Stimulated activated naive CD8-positive, alpha-beta T cell treated with anti-CD3 and anti-CD28 coated beads, Interleukin-15, amount 100 ng/mL, for 72 hours (primary cell): ENCODE results near the gene CEP72.
"Not testable (repeated sequence)": the region's sequence is repeated elsewhere in the genome, so short reads cannot be mapped to it uniquely, and the experiment has no call there.

Experiments used
- ATAC-seq: fragments of 150-1000 bp; cut with Tn5 transposase; 2 replicates; pipeline ENCODE4 v1.10.0; 2021; ENCODE audit warnings: mild to moderate bottlenecking, moderate library complexity
- DNase-seq, 2 donors: peaks; one replicate each; pipeline ENCODE4 v3.0.0; 2021 to 2022
- H3K27ac Mint-ChIP-seq, 2 donors: one replicate each; pipeline ENCODE4 v1.8.0; 2022; ENCODE audit warnings: mild to moderate bottlenecking in 2 of 2, mixed read lengths in 2 of 2, moderate library complexity in 2 of 2
- H3K27me3 Mint-ChIP-seq: one replicate; pipeline ENCODE4 v1.8.0; 2022; ENCODE audit warnings: mixed read lengths
- H3K4me1 Mint-ChIP-seq: one replicate; pipeline ENCODE4 v1.8.0; 2022; ENCODE audit warnings: mild to moderate bottlenecking, mixed read lengths
- H3K4me3 Mint-ChIP-seq, 2 donors: one replicate each; pipeline ENCODE4 v1.8.0; 2022; ENCODE audit warnings: mild to moderate bottlenecking in 2 of 2, mixed read lengths in 2 of 2, moderate library complexity in 1 of 2
- H3K9me3 Mint-ChIP-seq, 2 donors: one replicate each; pipeline ENCODE4 v1.8.0; 2022; ENCODE audit warnings: mixed read lengths in 2 of 2

CEP72 gene

DNA sequence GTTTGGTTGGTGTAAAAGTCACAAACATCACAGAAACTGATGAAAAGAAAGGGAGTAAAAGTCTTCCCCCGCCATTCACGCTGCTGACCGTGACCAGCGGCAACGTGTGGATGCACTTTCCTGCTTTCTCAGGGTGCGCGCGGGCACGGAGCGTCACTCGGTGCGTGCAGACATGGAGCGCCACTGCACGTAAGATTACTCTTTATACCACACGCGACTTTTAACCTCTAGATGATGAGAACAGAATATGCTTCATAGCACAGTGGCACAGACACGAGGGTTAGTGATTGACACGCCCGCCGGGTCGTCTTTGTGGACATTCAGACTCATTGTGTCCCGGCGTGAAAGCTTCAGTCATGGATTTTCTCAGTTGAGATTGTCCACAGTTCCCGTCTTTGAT, 15.7 kb downstream of the CEP72 start:
- Mint-ChIP-seq H3K27ac (no peak overlapping the region), H3K4me1 (no peaks in the 10 kb centered on the region), H3K4me3 (no peak overlapping the region), H3K27me3 (no peaks in the 10 kb centered on the region), H3K9me3 (no peaks in the 10 kb centered on the region)
- no peak for DNase-seq
- no peak for ATAC-seq

DNA sequence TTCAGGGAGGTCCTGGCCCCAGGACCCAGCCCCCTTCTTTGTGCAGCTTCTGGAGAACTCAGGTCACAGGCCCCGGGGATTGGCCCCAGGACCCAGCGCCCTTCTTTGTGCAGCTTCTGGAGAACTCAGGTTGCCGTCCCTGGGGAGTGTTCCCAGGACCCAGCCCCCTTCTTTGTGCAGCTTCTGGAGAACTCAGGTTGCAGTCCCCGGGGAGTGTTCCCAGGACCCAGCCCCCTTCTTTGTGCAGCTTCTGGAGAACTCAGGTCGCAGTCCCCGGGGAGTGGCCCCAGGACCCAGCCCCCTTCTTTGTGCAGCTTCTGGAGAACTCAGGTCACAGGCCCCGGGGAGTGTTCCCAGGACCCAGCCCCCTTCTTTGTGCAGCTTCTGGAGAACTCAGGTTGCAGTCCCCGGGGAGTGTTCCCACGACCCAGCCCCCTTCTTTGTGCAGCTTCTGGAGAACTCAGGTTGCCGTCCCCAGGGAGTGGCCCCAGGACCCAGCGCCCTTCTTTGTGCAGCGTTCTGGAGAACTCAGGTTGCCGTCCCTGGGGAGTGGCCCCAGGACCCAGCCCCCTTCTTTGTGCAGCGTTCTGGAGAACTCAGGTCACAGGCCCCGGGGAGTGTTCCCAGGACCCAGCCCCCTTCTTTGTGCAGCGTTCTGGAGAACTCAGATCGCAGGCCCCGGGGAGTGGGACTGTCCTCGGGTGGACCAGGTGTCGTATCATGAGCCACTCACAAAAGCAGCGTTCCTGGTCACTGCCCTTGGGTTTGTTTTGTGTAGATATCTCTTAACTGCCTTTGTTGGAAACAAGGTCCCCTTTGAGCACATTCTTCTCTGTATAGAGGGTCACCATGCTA, 16.4 kb downstream of the CEP72 start:
- not testable (repeated sequence) for H3K4me1 Mint-ChIP-seq, ATAC-seq, H3K27ac Mint-ChIP-seq

DNA sequence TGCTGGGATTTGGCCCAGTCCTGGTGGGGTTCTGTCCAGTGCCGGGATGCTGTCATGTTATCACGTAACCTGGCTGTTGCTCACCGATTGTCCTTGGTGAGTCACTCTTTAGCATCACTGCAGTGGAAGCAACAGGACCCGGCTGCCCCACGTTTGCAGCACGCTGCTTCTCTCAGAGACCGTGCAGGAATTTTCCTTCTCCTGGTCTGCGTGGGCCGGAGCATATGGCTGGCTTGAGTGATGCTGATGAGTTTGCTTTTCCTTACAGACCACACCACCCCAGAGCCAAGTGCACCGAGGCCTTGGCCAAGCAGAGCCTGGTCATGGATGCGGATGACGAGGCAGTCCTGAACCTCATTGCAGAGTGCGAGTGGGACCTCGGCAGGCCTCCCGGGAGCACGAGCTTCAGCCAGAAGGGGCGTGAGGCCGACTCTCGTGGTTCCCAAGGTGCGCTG, 21.4 kb downstream of the CEP72 start:
- H3K9me3 Mint-ChIP-seq = no peaks in the 10 kb centered on the region
- H3K27ac Mint-ChIP-seq = no peak overlapping the region
- no peaks in the 10 kb centered on the region for H3K4me1 Mint-ChIP-seq
- DNase-seq (no peak), ATAC-seq (no peak)
- no peaks in the 10 kb centered on the region for H3K27me3 Mint-ChIP-seq
- H3K4me3 Mint-ChIP-seq = no peak overlapping the region

More for the DNA sequence above, 16.4 kb downstream of the CEP72 start:
- not testable (repeated sequence) for H3K27me3 Mint-ChIP-seq, DNase-seq, H3K9me3 Mint-ChIP-seq, H3K4me3 Mint-ChIP-seq

DNA sequence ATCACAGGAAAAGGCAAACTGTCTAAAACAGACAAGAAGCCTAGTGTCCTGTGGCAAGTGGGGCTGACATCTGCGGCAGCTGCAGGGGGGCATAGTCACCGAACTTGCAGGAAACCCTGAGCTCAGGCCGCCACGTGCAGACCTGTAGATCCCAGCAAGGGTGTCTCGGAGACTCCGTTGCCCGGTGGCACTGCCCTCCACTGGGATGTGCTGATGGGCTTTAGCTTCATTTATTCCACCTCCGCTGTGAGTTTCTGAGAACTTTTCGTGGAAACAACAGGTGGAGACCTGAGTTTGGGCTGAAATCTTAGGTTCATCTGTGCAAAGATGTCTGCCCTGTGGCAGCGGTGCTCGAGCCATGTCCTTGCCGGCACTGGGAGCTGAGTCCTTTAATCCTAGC, 22.1 kb downstream of the CEP72 start:
- DNase-seq (no peak), ATAC-seq (no peak)
- no peaks in the 10 kb centered on the region for H3K9me3 Mint-ChIP-seq
- no peaks in the 10 kb centered on the region for H3K27me3 Mint-ChIP-seq
- no peaks in the 10 kb centered on the region for H3K4me1 Mint-ChIP-seq
- no peak overlapping the region for H3K4me3 Mint-ChIP-seq
- H3K27ac Mint-ChIP-seq = no peak overlapping the region

DNA sequence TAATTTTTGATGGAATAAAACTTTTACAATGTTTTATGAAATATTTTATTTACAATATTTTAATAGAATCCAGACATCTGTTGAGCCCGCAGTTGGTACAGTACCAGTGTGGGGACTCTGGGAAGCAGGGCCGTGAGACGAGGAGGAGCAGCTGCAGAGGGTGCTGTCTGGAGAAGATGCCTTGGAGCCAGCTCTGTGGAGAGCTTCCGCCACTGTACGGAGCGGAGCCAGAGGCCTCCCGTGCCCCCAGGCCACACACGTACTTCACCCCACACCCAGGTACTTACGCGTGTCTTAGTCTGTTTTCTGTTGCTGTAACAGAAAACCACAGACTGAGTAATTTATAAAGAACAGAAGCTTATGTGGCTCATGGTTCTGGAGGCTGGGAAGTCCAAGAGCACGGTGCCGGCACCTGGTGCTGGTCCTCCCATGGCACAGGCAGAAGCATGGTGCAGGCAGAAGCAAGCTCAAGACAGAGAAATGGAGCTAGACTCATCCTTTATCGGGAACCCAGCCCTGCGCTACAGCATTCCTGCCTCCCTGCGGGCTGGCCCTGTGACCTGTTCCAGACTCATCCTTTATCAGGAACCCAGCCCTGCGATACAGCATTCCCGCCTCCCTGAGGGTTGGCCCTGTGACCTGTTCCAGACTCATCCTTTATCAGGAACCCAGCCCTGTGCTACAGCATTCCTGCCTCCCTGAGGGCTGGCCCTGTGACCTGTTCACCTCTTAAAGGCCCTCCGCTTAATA, 23.3 kb downstream of the CEP72 start:
- Mint-ChIP-seq H3K27ac (no peak overlapping the region), H3K27me3 (no peaks in the 10 kb centered on the region), H3K9me3 (no peaks in the 10 kb centered on the region), H3K4me1 (no peaks in the 10 kb centered on the region), H3K4me3 (no peak overlapping the region)
- ATAC-seq (no peak), DNase-seq (no peak)

DNA sequence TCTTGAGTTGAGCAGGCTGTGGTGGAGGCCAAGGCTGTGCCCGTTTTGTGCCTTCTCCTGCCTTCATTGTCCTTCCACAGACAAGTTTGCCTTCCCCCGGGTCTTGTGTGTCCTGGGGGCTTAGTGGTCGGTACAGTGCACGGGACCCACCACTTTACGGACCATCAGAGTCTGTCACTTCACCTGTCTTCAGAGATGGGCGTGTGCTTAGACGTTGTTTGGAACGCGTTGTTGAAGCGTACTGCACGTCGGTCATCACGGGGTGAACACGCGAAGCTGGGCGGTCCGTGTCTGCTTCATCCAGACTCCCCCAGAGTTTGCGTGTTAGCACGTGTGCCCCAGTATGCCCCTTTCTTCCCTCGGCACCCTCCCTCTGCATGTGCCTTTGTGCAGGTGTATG, 24.8 kb downstream of the CEP72 start:
- Mint-ChIP-seq H3K27ac (no peak overlapping the region), H3K9me3 (no peaks in the 10 kb centered on the region)

DNA sequence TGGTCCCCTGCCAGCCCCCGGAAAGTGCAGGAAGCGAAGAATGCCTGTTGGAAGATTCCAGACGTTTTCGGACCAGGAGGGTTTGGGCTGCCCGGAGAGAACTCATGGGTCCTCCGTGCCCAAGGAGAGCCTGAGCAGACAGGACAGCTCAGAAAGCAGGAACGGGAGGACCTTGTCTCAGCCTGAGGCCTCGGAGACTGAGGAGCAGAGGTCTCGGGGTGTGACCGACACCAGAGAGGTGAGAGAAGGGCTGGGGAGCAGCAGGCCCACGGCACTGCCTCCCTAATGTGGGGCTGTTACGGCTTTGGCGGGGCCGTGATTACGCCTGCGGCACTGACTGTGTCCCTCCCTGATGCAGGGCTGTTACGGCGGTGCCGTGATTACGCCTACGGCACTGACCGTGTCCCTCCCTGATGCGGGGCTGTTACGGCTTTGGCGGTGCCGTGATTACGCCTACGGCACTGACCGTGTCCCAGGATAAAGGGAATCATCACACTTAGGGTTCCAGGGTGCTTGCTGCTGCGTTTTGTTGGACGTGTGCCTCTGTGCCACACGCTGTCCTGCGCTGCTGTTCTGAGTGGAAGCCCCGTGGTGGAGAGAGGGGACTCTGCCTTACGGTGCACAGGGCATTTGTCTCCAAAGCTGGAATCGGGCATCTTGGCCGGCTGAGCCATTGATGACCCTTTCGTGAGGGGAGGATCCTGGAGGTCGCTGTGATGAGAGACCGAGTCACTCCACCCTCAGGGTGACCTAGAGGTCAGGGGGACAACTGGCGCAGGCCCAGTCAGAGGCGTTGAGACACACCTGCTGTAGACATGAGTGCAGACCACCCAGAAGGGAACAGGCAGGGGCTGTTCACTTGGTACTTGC, 25.7 kb downstream of the CEP72 start:
- Mint-ChIP-seq H3K4me3 (no peak overlapping the region), H3K27ac (no peak overlapping the region), H3K27me3 (no peaks in the 10 kb centered on the region), H3K4me1 (no peaks in the 10 kb centered on the region), H3K9me3 (no peaks in the 10 kb centered on the region)
- ATAC-seq = no peak
- DNase-seq = no peak

More for the DNA sequence above, 24.8 kb downstream of the CEP72 start:
- DNase-seq (no peak), ATAC-seq (no peak)
- H3K4me1 Mint-ChIP-seq = no peaks in the 10 kb centered on the region
- H3K4me3 Mint-ChIP-seq = no peak overlapping the region
- no peaks in the 10 kb centered on the region for H3K27me3 Mint-ChIP-seq

DNA sequence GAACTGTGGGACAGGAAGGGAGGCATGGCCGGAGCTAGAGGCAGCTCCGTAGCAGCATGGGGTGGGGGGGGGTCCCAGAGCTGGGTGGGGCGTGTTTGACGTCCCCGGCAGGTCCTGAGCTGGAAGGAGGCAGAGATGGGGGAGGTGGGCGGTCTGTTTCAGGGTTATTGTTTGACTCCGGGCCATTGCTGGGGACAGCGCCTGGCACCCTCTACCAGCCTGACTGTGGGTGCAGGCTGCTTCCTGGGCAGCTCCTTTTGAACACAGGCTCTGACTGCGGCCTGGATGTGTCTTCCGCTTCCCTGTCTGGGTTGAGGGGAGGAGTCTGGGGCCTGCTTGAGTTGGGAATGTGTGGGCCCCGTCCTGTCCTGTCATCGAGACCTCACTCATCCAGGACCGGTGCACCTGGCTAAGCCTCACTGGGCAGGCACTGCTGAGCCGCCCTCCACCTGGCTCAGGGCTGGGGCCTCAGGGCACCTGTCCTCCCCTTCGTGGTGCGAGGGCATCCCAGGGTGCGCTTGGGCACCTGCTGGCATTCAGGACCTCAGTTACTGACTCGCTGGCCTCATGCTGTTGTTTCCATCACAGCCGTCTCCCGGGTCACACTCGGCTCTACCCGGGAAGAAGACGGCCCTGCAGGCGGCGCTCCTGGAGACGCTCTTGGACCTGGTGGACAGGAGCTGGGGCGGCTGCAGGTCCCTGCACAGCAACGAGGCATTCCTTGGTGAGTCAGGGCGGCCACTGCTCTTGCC, 26.5 kb downstream of the CEP72 start:
- Mint-ChIP-seq H3K4me1 (peaks cover 7% of the 10 kb centered on the region), H3K9me3 (no peaks in the 10 kb centered on the region), H3K27ac (peak overlapping the region in 1 of 2 donors; percentile 59), H3K4me3 (no peak overlapping the region), H3K27me3 (no peaks in the 10 kb centered on the region)
- ATAC-seq (no peak), DNase-seq (no peak)

DNA sequence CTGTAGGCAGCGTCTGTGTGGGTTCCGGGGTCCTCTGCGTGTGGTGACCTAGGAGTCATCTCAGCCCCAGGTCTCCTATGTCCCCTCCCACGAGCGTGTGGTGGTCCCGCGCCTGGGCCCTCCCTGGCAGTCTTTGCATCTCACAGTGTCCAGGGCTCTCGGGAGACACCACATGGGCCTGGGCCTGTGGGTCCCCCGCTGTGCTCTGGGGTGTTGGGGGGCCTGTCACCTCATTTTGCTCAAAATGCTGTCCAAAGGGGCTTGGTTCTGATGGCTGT, 27.1 kb downstream of the CEP72 start:
- Mint-ChIP-seq H3K27ac (peak overlapping the region in 1 of 2 donors; percentile 67), H3K27me3 (no peaks in the 10 kb centered on the region), H3K9me3 (no peaks in the 10 kb centered on the region), H3K4me1 (peaks cover 8% of the 10 kb centered on the region), H3K4me3 (no peak overlapping the region)
- no peak for DNase-seq
- no peak for ATAC-seq

DNA sequence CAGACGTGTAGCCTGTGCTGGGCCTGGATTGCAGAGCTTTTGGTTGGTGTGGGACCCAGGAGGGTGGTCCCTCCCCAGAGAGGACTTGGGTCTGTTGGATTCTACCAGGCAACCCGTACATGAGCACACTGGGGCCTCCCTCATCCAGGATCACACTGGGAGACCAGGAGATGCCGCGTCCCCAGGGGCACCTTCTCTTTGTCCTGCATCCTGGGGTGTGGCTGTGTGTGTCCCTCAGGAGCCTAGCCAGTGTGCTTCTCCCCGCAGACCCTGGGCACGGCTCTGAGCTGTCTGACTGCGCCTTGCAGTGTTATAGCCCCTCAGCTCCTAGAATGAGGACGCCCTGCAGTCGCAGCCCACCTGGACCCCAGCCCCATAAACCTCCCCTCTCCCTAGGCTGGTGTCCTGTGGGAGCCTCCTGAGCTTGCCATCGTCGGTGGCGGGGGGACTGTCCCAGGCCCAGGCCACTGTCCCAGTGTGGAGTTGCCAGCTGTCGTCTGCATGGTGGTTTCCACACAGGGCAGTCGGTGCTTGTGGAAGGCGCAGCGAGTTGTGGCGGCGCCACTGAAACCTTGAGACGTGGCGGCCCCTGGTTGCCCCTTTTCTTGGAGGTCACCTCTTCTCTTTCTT, 27.6 kb downstream of the CEP72 start:
- H3K9me3 Mint-ChIP-seq = no peaks in the 10 kb centered on the region
- H3K27me3 Mint-ChIP-seq = no peaks in the 10 kb centered on the region
- peaks cover 8% of the 10 kb centered on the region for H3K4me1 Mint-ChIP-seq
- H3K27ac Mint-ChIP-seq = peak overlapping the region in 1 of 2 donors; percentile 28
- no peak for DNase-seq
- H3K4me3 Mint-ChIP-seq = no peak overlapping the region
- no peak for ATAC-seq

DNA sequence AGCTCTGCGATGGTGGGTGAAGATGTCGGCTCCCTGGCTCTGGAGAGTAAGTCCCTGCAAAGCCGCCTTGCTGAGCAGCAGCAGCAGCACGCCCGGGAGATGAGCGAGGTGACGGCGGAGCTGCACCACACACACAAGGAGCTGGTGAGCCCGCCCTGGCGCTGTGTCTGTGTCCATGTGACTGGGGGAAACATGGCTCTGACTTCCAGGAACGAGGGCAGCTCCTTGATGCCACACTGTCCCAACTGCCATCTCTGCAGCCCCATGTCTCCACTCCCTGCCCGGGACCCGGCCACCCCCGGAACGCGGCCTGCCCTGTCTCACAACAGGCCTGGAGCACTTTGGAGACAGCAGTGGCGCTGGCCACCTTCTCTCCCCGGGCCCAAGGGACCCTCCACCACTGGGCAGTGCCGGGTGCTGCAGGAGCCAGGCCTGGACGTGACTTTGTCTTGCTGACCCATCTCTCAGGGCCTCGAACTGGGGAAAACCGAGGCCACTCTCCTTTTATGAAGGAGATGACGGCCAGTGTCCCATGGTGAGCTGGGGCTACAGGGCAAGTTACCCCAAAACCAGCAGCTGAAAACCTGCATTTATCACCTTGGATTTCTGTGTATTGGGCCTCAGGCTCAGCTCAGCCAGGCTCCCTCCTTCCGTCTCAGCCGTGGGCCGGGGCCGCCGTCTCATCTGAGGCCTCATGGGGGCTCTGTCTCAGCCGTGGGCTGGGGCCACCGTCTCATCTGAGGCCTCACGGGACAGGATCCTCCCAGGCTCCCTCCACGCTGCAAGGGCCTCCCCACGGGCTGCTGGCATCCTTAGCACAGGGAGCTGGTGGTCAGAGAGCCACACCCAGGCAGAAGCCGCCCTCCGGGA, 28.6 kb downstream of the CEP72 start:
- DNase-seq (no peak), ATAC-seq (peak; percentile 36)
- H3K27ac Mint-ChIP-seq = peak overlapping the region in 1 of 2 donors; percentile 85
- no peak overlapping the region for H3K4me3 Mint-ChIP-seq
- no peaks in the 10 kb centered on the region for H3K9me3 Mint-ChIP-seq
- H3K4me1 Mint-ChIP-seq = peaks cover 8% of the 10 kb centered on the region
- H3K27me3 Mint-ChIP-seq = no peaks in the 10 kb centered on the region

DNA sequence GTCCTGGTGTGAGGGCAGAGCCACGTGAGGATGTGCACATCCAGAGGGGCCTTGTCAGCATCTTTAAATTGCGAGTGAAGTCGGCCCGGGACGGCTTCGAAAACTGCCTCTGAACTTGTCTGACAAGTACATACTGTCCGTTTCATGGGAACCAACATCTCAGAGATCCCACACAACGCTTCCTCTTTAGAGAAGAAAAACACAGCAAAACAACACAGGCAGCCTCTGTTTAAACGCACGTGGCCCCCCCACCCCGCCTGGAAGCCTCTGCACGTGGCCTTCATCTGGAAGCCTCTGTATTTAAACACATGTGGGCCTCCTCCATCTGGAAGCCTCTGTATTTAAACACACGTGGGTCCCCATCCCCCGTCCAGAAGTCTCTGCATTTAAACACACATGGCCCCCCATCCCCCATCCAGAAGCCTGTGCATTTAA, 29.2 kb downstream of the CEP72 start:
- no peaks in the 10 kb centered on the region for H3K9me3 Mint-ChIP-seq
- ATAC-seq (no peak), DNase-seq (no peak)
- H3K27me3 Mint-ChIP-seq = no peaks in the 10 kb centered on the region
- H3K4me1 Mint-ChIP-seq = peaks cover 8% of the 10 kb centered on the region
- no peak overlapping the region for H3K4me3 Mint-ChIP-seq
- H3K27ac Mint-ChIP-seq = peak overlapping the region in 1 of 2 donors; percentile 85

DNA sequence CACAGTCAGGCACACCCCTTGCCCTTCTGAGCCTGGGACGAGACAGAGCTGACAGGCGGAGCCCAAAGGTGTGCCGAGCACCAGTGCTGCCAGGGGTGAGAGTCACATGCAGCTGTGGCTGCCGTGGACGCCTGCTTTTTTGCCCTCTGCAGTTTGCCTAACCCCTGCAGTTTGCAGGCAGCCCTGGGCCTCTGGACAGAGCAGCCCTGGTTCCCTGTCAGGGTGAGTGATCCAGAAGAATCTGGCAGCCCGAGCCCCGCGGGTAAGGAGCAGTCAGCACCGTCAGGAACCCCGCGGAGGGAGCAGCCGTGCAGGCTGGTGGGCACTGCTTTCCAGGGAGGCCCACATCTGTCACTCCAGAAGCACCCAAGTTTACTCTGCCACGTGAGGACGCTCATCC, 30.3 kb downstream of the CEP72 start:
- DNase-seq = no peak
- no peak overlapping the region for H3K4me3 Mint-ChIP-seq
- no peak overlapping the region for H3K27ac Mint-ChIP-seq
- no peaks in the 10 kb centered on the region for H3K27me3 Mint-ChIP-seq
- no peaks in the 10 kb centered on the region for H3K9me3 Mint-ChIP-seq
- peaks cover 8% of the 10 kb centered on the region for H3K4me1 Mint-ChIP-seq
- no peak for ATAC-seq

DNA sequence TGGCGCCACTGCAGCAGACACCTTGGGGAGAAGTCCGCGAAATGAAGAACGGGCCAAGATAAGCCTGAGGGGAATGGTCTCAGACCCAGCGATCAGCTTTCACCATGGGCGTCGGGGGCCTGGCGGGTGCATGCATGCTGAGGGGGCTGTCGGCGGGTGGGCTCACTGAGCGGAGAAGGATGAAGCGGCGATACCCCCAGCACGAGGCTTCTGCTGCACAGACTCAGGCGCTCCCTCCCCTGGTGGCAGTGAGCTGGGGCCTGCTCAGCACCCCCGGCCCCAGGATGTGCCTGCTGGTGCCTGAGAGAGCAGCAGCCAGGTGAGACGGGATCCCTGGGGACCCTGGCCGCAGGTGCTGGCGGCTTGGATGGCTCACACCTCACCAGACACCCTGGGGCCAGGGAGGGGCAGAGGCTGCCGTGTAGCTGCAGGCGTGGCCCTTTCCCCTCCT, 31.2 kb downstream of the CEP72 start:
- H3K27ac Mint-ChIP-seq = no peak overlapping the region
- H3K9me3 Mint-ChIP-seq = no peaks in the 10 kb centered on the region
- ATAC-seq = no peak
- no peak overlapping the region for H3K4me3 Mint-ChIP-seq
- H3K4me1 Mint-ChIP-seq = peaks cover 8% of the 10 kb centered on the region
- no peaks in the 10 kb centered on the region for H3K27me3 Mint-ChIP-seq
- no peak for DNase-seq
